ENCODE results near the gene ZNF480.
"Not testable (repeated sequence)": the region's sequence is repeated elsewhere in the genome, so short reads cannot be mapped to it uniquely, and the experiment has no call there.

Gene ZNF480
- total RNA-seq: 12.2 to 27.7 reads per million in 2 donors

DNA sequence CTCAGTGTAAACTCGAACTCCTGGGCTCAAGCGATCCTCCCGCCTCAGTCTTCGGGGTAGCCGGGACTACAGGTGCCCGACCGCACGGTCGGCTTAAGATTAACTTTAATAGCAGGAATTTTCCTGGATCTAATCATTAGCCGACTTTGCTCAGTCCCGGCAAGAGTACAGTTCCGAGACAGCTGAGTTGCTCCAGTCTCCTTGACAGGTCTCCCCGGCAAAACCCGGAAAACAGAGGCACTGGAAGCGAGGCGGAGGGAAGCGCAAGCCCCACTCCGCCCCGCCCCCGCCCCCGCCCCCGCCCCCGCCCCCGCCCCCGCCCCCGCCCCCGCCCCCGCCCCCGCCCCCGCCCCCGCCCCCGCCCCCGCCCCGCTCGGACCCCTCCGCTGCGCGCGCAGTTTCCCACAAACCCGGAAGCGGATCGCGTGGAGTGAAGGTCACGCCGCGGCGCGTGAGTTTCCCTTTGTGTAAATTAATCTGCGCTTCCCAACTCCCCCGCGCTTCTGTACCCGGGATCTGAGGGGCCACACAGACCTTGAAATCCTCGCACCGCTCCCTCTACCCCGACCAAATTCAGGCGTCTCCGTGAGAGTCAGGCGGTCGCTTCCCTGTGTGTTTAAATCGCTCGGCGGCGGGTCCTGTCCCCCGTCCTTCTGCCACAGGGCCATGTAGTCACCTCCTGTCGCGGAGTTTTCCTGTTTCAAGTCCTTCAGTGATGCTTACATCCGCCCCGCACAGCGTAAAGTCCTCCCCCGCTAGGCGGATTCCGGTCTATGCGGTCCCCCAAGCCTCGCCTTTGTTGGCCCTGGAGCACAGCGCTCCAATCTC lies at the start of gene ZNF480:
Gene ZNF480, plus strand, starts transcription at position 397 of the 828 bp plus-strand sequence. CDS start 3,244 bp downstream, outside the sequence.
- DNase-seq: peak; percentile 45 to 85 (median 80)

DNA sequence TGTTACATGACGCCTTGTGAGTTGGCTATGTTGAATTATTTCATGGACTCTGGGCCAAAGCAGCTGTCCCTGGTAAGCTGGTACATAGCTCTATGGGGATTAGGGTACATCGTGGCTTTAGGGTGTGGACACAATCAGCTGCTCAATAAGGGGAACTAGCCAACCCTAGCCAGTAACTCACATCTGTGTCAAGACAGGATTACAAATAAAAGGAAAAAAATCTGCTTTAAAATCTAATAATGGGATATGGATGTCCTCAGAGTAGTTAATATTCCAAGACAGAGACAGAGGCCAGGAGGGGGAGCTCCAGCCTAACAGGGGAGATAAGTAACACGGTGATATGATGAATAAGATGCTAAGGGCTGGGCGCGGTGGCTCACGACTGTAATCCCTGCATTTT lies 48.7 kb upstream of the ZNF480 start:
- DNase-seq: peak in 4 of 5 experiments; percentile 28 to 40 (median 34)

DNA sequence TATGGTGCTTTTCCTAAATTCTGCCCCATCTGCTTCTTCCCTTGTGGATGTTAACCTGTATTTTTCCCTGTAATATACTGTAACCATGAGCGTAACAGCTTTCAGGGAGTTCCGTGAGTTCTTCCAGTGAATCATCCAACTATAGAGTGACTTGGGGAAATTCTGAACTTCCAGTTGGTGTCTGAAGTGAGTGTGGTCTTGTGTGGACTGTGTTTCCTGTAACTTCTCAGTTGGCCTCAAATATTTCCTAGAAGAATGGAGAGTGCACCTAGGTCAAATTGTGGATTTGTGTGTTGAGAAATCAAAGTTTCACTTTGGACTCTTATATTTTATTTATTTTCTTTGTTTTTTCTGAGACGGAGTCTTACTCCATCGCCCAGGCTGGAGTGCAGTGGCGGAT lies 38.5 kb upstream of the ZNF480 start:
- DNase-seq: no peak

DNA sequence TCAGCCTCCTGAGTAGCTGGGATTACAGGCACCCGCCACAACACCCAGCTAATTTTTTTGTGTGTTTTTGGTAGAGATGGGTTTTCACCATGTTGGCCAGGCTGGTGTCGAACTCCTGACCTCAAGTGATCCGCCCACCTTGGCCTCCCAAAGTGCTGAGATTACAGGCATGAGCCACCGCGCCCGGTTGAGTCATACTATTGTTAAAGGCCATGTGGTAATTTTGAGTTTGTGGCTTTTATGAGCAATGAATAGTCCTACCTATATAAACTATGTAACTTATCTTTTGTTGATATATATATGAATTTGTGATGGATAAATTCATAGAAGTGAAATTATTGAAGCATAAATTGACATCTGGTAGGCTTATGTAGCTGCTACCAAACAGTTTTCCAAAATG lies 31.4 kb upstream of the ZNF480 start:
- DNase-seq: not testable (repeated sequence)

DNA sequence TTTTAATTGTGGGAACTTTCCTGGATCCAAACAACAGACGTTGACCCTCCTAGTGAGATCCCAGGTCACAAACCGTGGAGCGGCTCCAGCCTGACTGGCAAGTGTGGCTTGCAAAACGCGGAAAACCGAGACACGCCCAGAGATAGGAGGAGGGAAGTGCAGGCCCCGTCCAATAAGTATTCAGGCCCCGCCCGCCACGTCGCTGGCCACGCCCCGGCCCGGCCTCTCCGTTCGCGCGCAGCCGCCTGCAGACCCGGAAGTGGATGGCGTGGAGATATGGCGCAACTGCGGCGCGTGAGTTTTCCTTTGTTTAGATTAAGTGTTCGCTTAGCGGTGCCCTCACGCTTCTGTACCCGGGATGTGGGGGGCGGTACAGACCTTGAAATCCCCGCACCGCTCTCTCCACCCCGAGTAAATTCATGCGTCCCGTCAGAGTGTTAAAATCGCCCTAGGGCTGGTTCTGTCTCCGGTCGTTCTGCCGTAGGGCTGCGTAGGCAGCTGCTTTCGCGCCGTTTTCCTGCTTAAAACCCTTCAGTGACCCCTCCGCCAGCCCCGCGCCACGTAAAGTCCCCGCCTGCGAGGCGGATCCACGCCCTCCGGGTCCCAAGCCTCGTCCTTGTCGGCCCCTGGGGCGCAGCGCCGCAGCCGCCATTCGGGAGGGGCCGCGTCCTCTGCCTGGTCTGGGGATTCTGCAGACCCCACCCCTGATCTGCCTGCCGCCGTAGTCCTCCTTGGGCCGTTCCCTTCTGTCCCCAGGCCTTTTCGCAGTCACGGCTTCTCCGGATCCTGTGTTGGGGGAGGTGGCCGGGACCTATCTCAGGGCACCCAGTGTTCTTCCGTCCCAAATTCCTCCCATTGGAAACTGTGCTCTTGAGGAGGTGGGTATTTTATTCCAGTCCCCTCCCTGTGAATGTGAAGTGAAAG lies 27.4 kb upstream of the ZNF480 start, which contains the start of gene ZNF766:
Gene ZNF766, plus strand, starts transcription at position 250 of the 924 bp plus-strand sequence. Its CDS starts 27 bp downstream, at position 277.
- peak; percentile 93 to 97 (median 95) for DNase-seq

DNA sequence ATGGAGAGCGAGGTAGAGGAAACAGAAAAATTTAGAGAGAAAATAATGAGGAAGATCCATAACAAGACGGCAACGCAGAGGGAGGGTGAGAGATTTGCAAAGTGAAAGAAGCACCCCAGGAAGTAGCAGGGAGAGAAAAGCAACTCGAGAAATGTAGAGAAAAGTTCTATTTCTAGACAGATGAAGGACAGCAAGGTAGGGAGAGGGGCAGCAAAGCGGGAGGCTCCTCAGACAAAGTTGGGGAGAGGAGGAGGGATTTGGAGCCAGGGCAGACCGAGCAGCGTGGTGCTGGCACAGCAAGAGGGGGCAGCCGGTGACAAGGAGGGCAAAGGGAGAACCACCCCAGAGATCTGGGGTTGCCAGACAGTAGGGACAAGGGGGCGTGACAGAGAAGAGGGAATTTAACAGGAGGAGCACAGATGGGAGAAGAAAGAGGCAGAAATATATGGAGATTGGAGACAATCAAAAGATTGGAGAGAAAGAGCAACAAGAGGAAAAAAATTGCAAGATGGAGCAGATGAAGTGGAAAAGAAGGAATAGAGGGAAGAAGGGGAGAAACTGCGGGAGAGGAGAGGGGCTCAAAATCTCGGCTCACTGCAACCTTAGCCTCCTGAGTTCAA lies 26.6 kb upstream of the ZNF480 start:
- DNase-seq: peak in 1 of 5 experiments; percentile 36

DNA sequence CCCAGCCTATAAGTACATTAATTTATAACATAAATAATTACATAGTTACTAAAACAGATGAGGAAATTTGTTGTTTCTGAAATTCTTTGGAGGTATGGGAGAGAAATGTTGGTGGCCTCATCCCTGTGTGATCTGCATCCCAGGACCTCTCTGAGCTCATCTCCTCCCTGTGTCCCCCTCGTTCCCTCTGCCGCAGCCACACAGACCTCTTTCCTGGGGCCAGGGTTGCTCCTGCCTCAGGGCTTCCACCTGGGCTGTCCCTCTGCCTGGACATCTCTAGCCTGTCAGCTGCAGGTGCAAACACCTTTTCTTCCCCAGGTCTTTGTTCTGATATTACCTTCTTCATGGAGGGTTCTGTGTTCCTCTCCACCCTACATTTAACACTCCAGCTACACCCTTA lies 23.7 kb upstream of the ZNF480 start:
- no peak for DNase-seq

DNA sequence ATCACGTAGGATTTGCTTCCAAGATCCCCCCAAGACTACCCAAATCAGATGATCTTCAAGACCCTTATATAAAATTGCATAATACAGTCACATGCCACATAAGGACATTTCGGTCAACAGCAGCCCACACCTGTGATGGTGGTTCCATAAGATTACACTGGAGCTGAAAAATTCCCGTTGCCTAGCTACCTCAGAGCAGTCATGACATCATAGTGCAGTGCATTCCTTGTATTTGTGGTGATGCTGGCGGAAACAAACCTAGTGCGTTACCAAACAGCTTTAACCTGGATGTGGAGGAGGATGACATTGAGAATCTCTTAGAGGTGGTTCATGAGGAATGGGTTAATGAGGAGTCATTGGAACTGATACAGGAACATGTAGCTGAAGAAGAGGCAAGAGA lies 22.8 kb upstream of the ZNF480 start:
- DNase-seq: no peak

DNA sequence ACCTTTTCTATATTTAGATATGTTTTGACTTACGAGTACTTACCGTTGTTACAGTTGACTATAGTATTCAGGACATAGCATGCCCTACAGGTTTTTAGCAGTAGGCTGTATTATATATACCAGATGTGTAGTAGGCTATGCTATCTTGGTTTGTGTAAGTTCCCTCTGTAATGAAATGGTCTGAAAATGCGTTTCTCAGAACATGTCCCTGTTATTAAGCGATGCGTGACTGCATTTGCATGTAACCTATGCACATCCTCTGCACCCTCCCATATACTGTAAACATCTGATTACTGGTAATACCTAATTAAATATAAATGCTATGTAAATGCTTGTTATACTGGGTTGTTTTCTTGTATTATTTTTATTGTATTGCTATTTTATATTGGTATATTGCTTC lies 21.0 kb upstream of the ZNF480 start:
- no peak for DNase-seq

DNA sequence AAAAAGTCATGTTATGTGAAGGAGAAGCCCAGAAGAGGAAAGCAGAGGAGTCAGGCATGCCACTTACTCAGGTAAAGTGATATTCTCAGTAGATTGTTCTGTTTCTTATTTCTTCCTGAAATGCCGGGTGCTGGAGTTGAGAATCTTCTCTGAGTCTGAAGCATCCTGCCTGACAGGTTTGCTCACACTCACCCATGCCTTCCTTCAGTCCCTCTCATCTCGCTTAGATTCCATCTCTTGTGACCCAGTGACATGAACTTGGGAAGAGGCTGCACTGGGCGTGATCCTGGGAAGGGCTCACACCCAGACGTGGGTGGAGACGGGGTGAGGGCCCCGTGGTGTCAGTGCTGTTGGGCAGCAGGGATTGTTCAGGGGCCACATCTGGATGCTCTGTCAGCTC lies 19.5 kb upstream of the ZNF480 start:
- DNase-seq: no peak

DNA sequence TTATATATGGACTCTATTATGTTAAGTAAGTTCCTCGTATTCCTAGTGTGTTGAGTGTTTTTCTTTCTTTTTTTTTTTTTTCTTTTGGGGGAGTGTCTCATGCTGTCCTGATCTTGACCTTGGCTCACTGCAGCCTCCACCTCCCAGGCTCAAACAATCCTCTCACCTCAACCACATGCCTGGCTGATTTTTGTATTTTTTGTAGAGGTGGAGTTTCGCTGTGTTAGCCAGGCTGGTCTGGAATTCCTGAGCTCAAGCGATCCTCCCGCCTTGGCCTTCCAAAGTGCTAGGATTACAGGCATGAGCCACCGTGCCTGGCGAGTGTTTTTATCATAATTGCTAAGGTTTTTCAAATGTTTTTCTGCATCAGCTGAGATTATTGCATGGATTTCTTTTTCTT lies 10.7 kb upstream of the ZNF480 start:
- DNase-seq: no peak

DNA sequence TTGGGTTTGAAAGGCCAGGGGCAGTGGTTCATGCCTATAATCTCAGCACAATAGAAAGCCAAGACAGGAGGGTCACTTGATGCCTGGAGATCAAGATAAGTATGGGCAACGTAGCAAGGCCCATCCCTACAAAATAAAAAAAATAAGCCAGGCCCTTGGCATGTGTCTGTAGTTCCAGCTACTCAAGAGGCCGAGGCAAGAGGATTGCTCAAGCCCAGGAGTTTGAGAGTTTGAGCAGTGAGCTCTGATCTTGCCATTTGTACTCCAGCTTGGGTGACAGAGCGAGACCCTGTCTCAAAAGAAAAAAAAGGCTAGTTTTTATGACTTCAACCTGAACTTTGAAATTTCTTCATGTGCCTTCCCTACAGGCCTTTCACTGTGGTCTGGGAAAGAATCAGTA lies 5.2 kb upstream of the ZNF480 start:
- DNase-seq: no peak

DNA sequence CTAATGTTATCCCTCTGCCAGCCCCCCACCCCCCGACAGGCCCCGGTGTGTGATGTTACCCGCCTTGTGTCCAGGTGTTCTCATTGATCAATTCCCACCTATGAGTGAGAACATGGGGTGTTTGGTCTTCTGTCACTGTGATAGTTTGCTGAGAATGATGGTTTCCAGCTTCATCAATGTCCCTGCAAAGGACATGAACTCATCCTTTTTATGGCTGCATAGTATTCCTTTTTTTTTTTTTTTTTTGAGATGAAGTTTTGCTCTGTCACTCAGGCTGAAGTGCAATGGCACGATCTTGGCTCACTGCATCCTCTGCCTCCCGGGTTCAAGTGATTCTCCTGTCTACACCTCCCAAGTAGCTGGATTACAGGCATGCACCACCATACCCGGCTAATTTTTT lies 4.0 kb upstream of the ZNF480 start:
- not testable (repeated sequence) for DNase-seq

DNA sequence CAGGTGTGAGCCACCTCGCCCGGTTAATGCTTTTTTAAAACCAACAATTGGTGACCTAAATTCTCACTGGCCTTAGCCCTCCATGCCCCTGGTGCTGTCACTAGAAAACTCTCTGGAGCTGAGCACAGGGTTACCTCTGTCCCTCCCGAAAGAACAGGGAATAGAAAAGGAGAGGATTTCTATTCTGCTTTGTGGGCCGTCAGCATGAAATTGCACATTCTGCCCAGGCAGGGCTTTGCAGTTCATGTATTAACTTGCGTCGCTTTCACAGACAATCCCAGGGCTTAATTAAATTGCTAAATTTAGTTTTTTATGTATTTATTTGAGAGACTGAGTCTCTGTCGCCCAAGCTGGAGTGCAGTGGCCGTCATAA lies 583 bp upstream of the ZNF480 start:
- DNase-seq: no peak

DNA sequence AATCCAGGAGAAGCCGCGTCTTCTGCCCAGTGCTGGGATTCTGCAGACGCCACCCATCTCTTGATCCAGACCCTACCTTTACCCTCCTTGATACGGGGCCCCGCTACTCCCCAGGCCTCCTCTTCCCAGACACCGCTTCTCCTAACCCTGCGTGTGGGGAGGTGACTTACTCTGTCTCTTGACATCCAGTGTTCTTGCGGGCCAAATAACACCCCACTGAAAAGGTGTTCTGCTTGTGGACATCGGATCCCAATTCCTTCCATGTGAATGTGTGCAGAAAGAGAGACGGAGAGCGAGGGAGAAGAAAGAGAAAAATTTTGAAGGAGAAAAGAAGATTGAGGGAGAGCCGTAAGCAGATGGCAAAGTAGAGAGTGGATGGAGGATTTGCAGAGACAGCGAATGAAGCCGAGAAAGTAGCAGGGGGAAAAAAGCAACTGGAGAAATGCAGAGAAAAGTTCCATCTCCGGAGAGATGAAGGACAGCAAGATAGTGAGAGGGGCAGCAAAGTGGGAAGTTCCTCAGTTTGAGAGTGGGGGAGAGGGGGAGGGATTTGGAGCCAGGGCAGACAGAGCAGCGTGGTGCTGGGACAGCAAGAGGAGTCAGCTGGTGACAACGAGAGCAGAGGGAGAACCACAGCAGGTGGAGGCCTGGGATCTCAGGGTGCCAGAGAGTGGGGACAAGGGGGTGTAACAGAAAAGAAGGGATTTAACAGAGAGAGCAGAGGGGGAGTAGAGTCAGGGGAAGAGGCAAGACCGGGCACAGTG lies 814 bp downstream of the ZNF480 start:
- DNase-seq: no peak

DNA sequence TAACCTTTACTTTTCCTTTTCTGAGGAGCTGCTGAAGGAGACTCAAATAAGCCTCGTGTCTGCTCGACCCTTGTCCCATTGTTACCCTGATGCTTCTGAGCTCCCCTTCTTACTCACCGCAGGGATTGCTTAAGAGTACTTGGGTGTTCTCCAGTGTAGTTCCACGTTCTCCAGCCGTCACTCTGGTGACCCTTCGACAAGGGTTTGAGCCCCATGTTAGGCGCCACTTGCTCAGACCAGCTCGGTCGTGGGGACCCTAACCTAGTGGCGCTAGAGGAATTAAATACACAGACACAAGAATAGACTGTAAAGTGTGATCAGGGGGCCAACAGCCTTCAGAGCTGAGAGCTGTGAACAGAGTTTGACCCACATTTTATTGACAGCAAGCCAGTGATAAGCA lies 10.3 kb downstream of the ZNF480 start:
- peak in 1 of 5 experiments; percentile 40 for DNase-seq

DNA sequence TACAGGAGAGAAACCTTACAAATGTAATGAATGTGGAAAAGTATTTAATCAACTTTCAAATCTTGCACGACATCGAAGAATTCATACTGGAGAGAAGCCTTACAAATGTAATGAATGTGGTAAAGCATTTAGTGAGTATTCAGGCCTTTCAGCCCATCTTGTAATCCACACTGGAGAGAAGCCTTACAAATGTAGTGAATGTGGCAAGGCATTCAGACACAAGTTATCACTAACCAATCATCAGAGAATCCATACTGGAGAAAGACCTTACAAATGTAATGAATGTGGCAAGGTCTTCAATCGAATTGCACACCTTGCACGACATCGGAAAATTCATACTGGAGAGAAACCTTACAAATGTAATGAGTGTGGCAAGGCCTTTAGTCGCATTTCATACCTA lies 25.5 kb downstream of the ZNF480 start:
- no peak for DNase-seq

DNA sequence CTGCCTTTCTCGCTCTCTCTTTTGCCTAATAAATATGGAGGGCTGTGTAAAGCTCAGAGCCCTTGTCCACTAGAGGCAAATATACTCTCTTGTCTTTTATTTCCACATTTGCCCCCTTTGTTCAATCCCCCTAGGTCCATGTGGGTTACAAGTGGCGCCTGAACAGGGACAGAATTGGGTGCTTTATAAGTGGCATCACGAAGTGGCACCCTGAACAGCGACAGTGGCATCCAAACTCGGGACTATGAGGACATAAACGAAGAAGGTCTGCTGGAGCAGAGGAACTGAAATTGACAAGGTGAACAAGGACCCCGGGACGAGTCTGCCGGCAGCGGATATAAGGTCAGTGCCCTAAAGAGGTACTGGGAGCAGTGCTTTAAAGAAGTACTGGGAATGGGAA lies 34.8 kb downstream of the ZNF480 start:
- peak in 1 of 5 experiments; percentile 35 for DNase-seq

DNA sequence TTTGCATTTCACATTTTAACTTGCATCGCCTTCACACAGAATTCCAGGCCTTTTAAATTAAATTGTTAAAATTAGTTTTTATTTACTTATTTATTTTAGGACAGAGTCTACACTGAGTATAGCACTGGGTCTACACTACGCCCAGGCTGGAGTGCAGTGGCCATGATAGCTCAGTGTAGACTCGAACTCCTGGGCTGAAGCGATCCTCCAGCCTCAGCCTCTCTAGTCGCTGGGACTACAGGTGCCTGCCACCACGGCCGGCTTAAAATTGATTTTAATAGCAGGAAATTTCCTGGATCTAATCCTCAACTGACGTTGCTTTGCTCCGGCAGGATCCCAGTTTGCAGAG lies 38.8 kb downstream of the ZNF480 start:
- no peak for DNase-seq

DNA sequence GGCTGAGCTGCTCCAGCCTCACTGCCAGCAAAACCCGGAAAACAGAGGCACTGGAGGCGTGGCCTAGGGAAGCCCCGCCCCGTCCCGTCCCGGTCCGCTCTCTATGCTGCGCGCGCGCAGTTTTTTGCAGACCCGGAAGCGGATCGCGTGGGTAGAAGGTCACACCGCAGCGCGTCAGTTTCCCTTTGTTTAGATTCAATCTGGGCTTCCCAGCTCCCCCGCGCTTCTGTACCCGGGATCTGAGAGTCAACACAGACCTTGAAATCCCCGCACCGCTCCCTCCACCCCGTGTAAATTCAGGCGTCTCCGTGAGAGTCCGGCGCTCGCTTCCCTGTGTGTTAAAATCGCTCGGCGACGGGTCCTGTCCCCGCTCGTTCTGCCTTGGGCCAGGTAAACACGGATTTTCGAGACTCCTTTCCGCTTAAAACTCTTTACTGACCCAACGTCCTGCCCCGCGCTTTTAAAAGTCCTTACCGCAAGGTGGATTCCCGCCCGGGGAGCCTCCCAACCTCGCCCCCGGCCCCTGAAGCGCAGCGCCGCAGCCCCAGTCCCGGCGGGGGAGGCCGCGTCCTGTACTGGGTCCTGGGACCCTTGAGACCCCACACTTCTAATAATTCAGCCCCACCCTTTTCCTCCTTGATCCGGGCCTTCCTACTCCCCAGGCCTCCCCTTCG lies 39.3 kb downstream of the ZNF480 start, which contains the start of gene ZNF610:
Gene ZNF610, plus strand, starts transcription at position 127 of the 674 bp plus-strand sequence. CDS start 12,930 bp downstream, outside the sequence.
- peak; percentile 68 to 88 (median 73) for DNase-seq

DNA sequence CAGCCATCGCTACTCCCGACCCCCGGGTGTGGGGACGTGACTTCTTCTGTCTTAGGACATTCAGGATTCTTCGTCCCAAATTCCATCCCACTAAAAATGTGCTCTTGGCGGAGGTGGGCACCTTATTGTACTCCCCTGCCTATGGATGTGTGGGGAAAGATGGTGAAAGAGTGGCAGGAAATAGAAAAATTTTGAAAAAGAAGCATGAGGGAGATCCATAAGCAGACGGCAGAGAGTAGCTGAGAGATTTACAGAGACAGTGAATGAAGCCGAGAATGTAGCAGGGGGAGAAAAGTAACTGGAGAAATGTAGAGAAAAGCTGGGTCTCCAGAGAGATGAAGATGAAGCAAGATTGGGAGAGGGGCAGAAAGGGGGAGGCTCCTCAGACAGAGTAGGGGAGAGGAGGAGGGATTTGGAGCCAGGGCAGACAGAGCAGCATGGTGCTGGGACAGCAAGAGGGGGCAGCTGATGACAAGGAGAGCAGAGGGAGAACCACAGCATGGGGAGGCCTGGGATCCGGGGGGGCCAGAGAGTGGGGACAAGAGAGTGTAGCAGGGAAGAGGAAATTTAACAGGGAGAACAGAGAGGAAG lies 39.9 kb downstream of the ZNF480 start:
- DNase-seq: no peak

All from T-helper 2 cell (primary cell).